NCI-H2227 treated with DMSO at 0.1 percent for 48 hours (cell line): ENCODE measurements around the gene SFTPA2.
"Not testable (repeated sequence)": the region's sequence is repeated elsewhere in the genome, so short reads cannot be mapped to it uniquely, and the experiment has no call there.

Experiments used
- DNase-seq: peaks from one replicate; lab custom pipeline; 2025; lab: John Stamatoyannopoulos, UW

Gene SFTPA2

GRCh38 chr10:79559726-79560125 is 481 bp downstream of the SFTPA2 start:
- DNase-seq, result no peak

DNA sequence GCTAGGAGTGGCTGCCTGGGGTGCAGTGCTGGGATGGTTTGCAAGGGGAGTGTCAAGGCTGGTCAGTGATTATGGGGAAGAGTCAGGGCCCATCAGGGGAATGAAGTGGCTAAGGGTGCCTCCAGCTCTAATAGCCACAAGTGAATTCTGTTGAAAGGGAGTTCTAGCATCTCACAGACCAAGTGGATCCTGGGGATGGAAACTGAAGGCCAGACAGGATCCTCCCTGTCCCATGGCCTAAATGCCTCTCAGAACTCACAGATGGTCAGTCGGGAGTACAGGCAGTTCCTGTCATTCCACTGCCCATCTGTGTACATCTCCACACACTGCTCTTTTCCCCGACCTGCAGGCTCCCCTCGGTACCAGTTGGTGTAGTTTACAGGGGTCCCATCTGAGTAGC is 3.2 kb downstream of the SFTPA2 start:
- not testable (repeated sequence) for DNase-seq

GRCh38 chr10:79555354-79556309 is 4.6 kb downstream of the SFTPA2 start:
- DNase-seq, result no peak

- DNase-seq, result no peak
Observed at GRCh38 chr10:79552143-79552542, 8.1 kb downstream of the SFTPA2 start.

DNA sequence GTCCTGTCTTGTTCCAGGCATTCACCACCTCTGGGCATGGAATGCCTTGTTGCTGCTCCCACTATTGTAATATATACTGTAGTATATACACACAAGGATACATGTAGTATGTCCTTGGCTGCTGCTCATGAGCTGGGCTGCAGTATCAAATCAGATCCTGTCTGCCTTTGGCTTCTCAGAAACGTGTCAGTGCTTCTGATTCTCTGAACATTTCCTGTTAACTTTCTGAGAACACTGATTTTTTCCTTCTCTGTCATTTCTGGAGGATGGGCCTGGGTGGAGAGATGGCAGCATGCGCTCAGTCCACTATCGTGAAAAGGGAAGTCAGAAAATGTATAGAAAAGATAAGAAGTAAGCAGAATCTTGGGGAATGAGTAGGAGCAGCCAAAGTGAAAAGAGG is 12.2 kb downstream of the SFTPA2 start:
- no peak for DNase-seq

DNA sequence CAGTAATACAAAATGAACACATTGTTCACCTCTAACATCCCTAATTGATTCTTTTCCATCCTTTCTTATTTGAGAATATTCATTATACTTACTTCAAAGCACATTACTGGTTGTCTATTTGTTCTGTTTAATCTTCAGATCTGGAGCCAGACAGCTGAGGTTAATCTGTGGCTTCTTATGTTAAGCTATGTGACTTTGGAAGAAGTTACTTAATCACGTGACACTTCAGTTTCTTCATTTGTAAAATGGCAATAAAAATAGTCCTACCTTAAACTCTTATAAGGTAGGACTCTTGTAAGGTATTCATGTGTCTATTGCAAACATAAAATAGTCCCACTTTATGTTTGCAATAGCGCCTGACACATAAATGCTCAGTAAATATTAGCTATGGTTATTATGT is 13.1 kb downstream of the SFTPA2 start:
- DNase-seq, result not testable (repeated sequence)

GRCh38 chr10:79544926-79545659 is 15.1 kb downstream of the SFTPA2 start:
- not testable (repeated sequence) for DNase-seq

- DNase-seq, result not testable (repeated sequence)
Observed at GRCh38 chr10:79544408-79544807, 15.8 kb downstream of the SFTPA2 start.

GRCh38 chr10:79542626-79543025 is 17.6 kb downstream of the SFTPA2 start:
- no peak for DNase-seq

DNA sequence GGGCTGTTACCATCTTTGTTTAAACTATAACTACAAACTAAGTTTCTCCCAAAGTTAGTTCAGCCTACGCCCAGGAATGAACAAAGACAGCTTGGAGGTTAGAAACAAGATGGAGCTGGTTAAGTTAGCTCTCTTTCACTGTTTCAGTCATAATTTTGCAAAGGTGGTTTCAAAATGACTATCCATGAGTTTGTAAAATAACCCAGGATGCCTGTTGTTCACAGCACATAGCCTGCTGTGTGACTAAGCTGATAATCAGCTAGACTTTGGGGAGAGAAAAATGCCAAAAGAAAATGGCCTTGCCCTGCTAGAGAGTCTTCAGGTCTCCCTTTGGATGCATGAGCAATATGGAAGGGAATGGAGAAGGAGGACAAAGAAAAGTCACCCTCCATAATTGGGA is 19.3 kb downstream of the SFTPA2 start:
- not testable (repeated sequence) for DNase-seq

DNA sequence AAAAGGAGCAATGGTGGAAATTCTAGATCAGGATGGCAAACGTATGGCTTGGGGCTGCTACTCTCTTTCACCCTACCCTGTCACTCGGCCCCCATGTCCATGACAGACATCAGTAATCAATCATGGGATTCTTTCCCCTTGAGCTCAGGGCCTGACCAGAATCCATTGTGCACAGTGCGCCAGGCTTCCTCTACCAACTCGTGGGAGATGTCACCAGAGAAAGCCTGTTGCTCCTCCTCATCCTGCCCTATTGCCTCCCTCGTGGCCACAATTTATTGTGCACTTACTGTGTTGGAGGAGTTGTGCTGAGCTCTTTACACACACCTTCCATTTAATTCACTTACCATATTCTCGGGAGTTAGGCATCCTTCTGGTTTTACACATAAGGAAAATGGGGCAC is 21.9 kb downstream of the SFTPA2 start:
- DNase-seq, result not testable (repeated sequence)

- not testable (repeated sequence) for DNase-seq
Observed at GRCh38 chr10:79533903-79534175, 26.4 kb downstream of the SFTPA2 start.

- not testable (repeated sequence) for DNase-seq
Observed at GRCh38 chr10:79533142-79533902, 26.9 kb downstream of the SFTPA2 start.

GRCh38 chr10:79528261-79528660 is 31.9 kb downstream of the SFTPA2 start:
- DNase-seq, result not testable (repeated sequence)

DNA sequence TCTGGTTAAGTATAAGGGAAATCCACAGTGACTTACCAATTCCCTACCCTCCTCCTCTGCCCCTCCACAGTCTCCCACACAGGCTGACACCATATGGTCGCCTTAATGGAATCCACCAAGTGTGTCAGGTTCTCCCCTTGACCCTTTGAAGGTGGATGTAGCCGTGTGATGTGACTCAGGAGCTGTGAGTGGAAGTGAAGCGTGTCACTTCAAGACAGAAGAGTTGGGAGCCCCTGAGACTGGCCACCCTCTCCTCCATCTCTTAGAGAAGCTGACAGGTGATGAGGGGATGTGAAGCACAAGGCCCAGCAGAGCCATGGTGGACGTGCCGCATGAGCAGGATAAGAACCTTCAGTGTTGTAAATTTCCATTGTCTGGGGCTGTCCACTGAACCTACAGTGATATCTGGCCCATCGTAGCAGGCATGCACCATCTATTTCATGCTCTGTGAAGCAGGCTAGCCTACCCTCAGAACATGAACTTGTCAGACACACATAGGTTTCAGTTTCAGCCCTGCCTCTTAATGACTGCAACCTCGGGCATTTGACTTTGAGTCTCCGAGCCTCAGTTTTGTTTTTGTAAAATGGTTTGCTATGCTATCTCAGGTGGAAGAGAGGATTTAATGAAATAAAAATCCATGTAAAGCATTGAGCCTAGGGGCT is 35.0 kb downstream of the SFTPA2 start:
- DNase-seq, result not testable (repeated sequence)

- not testable (repeated sequence) for DNase-seq
Observed at GRCh38 chr10:79523157-79523853, 36.9 kb downstream of the SFTPA2 start.

- not testable (repeated sequence) for DNase-seq
Observed at GRCh38 chr10:79522464-79522863, 37.7 kb downstream of the SFTPA2 start.

GRCh38 chr10:79521751-79522150 is 38.5 kb downstream of the SFTPA2 start:
- not testable (repeated sequence) for DNase-seq

DNA sequence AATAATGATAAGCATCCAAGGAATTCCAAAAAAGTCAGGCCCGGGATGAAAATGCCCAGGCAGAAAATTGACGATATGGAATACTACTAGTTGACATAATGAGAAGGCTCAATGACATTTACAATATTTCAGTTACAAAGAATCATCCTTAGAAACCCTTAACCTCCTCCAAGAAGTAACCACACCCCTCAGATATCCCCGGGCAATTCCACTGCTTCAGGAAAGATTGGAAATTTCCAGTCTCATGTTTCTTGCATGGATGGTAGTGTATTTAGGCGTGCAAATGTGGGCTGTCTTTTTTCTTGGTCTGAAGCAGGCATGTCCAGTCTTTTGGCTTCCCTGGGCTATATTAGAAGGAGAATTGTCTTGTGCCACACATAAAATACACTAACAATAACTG is 42.6 kb downstream of the SFTPA2 start:
- DNase-seq, result not testable (repeated sequence)

DNA sequence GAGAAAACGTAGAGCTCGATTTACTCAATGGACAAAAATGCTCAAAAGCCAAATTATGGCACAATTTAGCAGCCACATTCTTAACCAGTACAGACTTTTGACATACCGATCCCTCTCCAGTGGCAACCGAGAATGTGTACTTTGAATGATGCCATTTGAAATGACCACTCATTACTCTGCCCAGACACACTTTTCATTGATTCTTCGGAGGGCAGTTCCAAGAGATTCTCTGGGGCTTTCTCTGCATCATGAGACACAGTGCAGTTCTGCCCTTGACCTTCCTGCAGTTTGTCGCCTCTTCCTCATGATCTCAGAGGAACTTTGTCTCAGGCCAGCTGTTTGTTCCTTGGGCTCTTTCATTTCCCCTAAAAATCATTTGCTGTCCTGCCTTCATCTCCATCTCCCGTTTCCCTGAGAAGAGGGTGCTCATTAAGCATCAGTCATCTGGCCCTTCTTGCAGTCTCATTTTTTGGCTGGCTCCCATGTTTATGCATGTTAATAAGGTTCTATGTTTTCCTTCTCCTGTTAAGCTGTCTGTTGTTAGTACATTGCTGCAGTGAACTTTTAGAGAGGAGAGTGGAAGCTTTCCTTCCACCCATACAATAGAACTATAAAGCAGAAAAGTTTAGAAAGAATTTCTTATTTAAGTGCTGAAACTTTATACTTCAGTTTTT is 43.5 kb downstream of the SFTPA2 start:
- not testable (repeated sequence) for DNase-seq
